H1 (cell line): Measurements from ENCODE around the gene OR2W1. TPM values are rescaled to one million over a fixed set of nuclear protein-coding genes. Genes with fewer than 3 reads are reported as not detected.

Source experiments
- ASH2L ChIP-seq: fragments of 200-600, 300-600 bp; sonication (generic); IDR thresholded peaks from one replicate; pipeline ENCODE4 v1.7.1; 2017; ENCODE audit warnings: low read length
- RAD21 ChIP-seq, 2 experiments: IDR thresholded peaks in 1 of 2; conservative IDR thresholded peaks in 1 of 2; 2 replicates each; pipeline ENCODE4 v1.6.1; 2011; ENCODE audit warnings: low read depth in 2 of 2, low read length in 2 of 2, improper control_type of control experiment in 1 of 2, inconsistent platforms in 1 of 2, mild to moderate bottlenecking in 1 of 2, moderate library complexity in 1 of 2
- TAF1 ChIP-seq: IDR thresholded peaks from 2 replicates; pipeline ENCODE4 v1.6.1; 2011; ENCODE audit warnings: mild to moderate bottlenecking, low read depth, low read length
- polyA plus RNA-seq, 7 experiments: library from polyadenylated mRNA; depleted of rRNA in 3 of 7; stranded (reverse) in 5 of 7; unstranded in 2 of 7; fragments of >200 nt in 5 of 7; fragments of 200-250 nt in 2 of 7; gene quantifications; 1 replicate in 5 of 7; 2 replicates in 1 of 7; 4 replicates in 1 of 7; pipeline versions ENCODE4 v1.2.1 to v1.2.3, GENCODE V29; 2011 to 2013; ENCODE audit warnings: missing spikeins in 2 of 7, mixed read lengths in 2 of 7
- total RNA-seq: library from RNA; stranded (reverse); fragmentation: NEBNext Ultra II Directional; extraction: Animal tissue kit (Norgen Biotek cat#: 25700); gene quantifications from 2 replicates; pipeline ENCODE4 v1.2.1, GENCODE V29; 2021
- TF ChIP-seq, protein P1 (sequence below): IDR thresholded peaks from 2 replicates; pipeline ENCODE4 v1.6.1; 2012; ENCODE audit warnings: low read length, inconsistent platforms

OR2W1 gene
- total and polyA plus RNA-seq, 2 of the 8 experiments (the other 6 are each of a cell fraction or from before 2014, with no cell fraction given), result not detected

DNA sequence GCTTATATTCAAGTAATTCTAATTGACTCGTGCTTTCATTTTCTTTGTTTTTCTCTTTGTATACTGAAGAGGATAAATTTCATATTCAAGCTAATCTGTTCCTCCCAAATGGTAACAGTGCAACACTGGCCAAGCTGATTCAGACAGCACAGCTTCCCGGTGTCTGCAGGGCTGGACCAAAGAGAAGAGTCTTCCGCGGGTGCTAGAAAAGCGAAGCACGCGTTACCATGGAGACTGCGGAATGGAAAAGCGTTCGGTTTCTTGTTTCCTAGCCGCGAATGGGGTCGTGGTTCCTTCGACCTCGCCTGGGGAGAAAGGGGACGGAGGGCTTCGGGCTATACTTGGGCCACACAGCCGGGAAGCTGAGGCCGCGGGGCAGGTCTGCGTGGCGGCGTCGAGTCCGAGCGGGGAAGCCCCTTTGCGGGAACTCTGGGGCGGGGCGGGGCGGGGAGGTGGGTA lies 33.7 kb downstream of the OR2W1 start (continued):
- no peak for TF ChIP-seq RAD21 (IDR thresholded peaks at IDR 0.05 in 1 of 2, conservative IDR thresholded peaks at IDR 0.05 in 1 of 2; ENCODE audit: low read depth in 2 of 2, low read length in 2 of 2)
- TF ChIP-seq, protein P1, sequence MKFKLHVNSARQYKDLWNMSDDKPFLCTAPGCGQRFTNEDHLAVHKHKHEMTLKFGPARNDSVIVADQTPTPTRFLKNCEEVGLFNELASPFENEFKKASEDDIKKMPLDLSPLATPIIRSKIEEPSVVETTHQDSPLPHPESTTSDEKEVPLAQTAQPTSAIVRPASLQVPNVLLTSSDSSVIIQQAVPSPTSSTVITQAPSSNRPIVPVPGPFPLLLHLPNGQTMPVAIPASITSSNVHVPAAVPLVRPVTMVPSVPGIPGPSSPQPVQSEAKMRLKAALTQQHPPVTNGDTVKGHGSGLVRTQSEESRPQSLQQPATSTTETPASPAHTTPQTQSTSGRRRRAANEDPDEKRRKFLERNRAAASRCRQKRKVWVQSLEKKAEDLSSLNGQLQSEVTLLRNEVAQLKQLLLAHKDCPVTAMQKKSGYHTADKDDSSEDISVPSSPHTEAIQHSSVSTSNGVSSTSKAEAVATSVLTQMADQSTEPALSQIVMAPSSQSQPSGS, result no peak
- TF ChIP-seq ASH2L, result peak; percentile 33
- TF ChIP-seq TAF1, result peak; percentile 38; the same call in 1 of the 2 replicates
- TF ChIP-seq, all 59 proteins: peak for 6
